Activated CD4-positive, alpha-beta T cell treated with anti-CD3 and anti-CD28 coated beads for 24 hours (primary cell): ENCODE results near the gene NDE1.

Source experiments
- DNase-seq, 2 donors: peaks; one replicate each; pipeline ENCODE4 v3.0.0-alpha.2; 2020; ENCODE audit warnings: low read depth in 2 of 2

NDE1 gene

GRCh38 chr16:15736529-15736928, 86.5 kb downstream of the NDE1 start:
- no peak for DNase-seq

GRCh38 chr16:15737140-15737644, 87.1 kb downstream of the NDE1 start:
- DNase-seq, result no peak

GRCh38 chr16:15739464-15739863, 89.4 kb downstream of the NDE1 start:
- DNase-seq, result no peak

DNA sequence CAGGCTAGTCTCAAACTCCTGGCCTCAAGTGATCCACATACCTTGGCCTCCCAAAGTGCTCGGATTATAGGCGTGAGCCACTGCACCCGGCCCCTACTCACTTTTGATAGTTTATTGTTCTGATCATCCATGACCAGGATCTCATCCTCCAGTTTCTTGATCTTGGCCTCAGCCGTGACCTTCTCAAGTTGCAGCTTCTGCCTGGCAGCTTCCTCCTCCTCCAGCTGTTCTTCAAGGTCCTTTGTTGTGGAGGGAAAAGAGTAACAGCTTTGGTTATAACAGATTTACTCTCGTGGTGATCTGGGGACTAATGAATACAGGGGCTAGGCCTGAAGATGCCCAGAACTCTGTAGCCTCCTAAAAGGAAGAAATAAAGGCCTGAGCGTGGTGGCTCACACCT, 89.9 kb downstream of the NDE1 start:
- DNase-seq, result no peak

DNA sequence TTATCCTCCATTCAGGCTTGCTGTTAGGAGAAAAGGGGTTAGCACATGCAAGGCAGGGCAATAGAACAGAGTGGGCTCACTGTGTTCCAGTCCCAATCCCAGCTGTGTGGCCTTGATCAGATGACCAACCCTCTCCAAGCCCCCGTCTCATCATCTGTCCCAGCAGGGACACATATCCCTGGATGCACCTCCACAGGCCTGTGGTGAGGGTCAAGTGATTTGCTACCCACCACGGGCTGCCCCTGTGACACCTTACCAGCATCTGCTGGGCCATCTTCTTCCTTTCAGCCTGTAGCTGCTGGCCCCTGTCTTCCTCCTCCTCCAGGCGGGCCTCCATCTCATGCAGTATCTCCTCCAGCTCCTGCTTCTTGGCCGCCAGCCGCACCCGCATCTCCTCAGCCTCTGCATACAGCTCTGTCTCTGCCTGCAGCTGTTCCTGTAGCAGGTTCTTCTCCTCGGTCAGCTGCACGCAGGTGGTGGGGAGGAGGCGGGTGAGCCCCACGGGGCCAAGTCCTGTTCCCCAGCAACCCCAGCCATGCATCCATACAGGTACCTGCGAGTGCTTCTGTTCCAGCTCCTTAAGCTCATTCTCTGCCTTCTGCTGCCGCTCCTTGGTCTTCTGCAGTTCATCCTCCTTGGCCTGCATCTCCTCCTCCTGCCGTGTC, 91.3 kb downstream of the NDE1 start:
- DNase-seq, result no peak

DNA sequence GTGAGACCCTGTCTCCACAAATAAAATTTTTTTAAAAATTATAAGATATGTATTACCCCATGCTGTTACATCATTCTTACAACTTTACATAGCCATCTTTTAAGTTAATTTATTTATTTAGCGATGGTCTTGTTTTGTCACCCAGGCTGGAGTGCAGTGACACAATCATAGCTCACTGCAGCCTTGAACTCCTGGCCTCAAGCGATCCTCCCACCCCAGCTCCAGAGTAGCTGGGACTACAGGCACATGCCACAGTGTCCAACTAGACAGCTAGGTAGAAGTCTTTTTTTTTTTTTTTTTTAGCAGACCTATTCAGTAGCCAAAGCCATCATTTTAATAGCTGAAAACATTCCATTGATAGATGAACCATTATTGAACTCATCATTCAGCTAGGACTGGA, 92.7 kb downstream of the NDE1 start:
- DNase-seq, result no peak

DNA sequence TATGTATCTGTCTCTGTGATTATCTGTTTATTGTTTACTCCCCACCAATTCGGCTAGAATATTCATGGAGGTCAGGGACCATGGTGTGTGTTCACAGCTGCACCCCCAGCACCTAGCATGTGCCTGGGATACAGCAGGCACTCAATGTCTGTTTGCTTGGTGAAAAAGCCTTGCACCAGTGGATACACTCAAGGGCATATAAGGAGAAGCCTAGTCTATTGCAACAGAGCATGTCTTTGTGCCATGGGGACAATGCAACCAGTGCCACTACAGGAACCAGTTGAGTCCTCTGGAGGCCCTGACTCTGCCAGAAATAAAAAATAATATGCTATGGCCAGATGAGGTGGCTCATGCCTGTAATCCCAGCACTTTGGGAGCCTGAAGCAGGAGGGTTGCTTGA, 93.6 kb downstream of the NDE1 start:
- no peak for DNase-seq

DNA sequence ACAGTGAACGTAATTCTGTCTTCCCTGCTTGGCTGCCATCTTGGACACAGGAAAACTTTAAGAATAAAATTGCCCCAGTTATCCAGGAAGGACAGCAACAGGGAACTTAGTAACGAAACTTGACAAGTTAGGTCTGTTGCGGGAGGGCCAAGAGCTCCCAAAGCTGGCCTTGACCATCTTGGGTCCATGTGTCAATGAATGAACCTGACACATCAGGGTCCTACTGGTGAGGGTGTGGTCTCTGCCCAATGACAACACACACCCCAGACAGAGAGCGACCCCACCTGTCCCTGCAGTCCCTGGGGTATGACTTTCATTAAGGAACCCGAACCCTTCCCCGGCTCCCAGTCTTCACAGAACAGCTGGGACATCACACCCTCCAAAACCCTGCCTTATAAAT, 96.3 kb downstream of the NDE1 start:
- DNase-seq, result no peak

- no peak for DNase-seq
Measured at GRCh38 chr16:15747937-15748336, 97.9 kb downstream of the NDE1 start.

DNA sequence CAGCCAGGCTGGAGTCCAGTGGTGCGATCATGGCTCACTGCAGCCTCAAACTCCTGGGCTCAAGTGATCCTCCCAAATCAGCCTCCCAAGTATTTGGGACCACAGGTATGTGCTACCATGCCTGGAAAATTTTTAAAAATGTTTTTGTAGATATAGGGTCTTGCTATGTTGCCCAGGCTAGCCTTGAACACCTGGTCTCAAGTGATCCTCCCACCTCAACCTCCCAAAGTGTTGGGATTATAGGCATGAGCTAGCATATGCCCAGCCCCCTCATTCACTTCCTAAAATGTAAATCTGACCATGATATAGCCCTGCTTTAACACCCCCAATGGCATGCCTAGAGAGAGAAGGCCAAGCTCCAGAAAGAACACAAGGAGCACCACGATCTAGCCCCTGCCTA, 98.6 kb downstream of the NDE1 start:
- DNase-seq, result no peak

DNA sequence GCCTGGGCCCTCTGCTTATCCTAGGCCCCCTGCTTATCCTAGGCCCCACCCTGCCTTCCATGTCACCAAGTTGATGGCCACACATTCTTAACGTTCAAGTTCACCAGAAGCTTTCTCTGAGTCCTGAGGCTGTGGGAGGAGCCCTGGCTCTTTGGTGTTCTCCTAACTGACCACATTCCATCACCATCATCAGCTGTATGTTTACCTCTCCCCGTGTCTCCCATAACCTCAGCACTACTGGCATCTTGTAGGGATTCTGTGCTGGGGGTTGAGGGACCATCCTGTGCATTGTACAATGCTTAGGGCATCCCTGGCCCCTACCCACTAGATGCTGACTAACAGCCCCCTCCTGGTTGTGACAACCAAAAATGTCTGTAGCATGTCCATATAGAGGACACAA, 99.3 kb downstream of the NDE1 start:
- no peak for DNase-seq

DNA sequence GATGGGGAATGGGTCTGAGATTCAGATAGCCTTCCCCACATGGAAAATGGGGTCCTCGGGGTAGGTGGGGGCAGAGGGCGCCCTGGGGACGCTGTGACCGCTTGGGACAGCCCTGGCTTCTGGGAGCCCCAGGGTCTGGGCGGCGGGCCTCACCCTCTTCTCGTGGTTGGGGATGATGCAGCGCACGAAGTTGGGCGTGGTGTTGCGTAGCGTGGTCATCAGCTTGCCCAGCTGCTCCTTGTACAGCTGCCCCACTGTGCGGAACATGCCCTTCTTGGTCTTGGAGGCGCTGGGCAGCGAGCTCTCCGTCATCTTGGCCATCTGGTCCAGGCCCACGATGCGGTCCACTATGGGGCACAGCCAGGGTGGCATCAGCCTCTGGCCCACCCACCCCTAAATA, 99.9 kb downstream of the NDE1 start:
- no peak for DNase-seq

GRCh38 chr16:15751940-15752339, 101.9 kb downstream of the NDE1 start:
- no peak for DNase-seq

DNA sequence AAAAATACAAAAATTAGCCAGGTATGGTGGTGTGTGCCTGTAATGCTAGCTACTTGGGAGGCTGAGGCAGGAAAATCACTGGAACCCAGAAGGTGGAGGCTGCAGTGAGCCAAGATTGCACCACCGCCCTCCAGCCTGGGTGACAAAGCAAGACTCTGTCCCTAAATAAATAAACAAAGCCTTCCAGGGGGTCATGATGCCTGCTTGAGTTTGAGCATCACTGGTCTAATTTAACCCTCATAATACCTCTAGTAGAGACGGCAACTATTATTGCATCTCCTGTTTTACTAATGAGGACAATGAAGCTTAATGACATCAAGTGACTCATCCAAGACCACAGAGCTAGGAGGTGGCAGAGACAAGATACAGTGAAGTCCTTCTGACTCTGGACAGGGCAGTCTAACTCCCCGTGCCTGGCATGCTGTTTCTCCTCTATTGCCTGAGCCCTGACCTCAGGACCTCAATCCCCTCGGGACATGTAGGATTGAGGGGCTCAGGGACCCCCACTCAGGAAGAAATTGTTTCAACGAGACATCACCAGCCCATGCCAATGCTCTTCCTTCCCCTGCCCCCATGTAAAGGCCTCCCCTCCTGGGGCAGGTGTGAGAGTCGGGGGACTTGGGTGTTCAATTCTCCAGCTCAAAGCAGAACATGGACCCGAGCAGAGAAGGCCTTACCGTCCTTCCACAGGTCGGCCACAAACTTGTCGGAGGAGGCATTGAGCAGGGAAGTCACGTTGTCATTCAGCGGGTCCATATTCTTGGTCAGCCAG, 102.9 kb downstream of the NDE1 start:
- no peak for DNase-seq

DNA sequence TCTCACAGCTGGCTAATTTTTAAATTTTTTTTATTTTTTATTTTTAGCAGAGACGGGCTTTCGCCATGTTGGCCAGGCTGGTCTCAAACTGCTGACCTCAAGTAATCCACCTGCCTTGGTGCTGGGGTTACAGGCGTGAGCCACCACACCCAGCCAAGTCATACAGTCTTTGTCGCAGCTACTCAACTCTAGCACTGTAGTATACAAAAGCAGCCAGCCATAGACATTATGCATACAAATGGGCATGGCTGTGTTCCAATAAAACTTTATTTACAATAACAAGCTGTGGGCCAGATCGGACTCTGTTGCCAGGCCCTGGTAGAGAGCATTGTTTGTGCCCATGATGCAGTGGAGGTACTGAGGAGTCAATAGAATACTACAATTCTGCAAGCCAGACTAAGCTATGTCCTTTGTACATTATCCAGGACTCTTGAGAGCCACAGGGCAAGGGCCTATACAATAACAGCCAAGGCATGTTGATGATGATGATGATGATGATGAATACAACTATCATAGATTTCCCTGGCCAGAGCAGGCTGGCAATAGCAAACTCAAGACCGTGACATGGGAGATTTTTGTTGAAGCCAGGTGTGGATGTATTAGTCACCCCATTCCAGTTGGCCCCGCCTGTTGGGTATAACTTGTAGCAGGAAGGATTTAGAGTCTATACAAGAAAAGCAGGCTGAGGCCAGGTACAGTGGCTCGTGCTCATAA, 104.9 kb downstream of the NDE1 start:
- no peak for DNase-seq

DNA sequence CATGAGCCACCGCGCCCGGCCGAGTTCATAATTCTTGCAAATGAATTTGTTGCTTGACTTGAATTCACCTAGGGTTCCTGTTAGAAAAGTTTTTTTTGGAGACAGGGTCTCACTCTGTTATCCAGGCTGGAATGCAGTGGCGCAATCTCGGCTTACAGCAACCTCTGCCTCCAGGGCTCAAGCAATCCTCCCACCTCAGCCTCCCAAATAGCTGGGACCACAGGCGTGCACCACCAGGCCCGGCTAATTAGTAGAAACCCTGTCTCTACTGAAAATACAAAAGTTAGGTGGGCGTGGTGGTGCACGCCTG, 107.0 kb downstream of the NDE1 start:
- no peak for DNase-seq

GRCh38 chr16:15757630-15758251, 107.7 kb downstream of the NDE1 start:
- no peak for DNase-seq

DNA sequence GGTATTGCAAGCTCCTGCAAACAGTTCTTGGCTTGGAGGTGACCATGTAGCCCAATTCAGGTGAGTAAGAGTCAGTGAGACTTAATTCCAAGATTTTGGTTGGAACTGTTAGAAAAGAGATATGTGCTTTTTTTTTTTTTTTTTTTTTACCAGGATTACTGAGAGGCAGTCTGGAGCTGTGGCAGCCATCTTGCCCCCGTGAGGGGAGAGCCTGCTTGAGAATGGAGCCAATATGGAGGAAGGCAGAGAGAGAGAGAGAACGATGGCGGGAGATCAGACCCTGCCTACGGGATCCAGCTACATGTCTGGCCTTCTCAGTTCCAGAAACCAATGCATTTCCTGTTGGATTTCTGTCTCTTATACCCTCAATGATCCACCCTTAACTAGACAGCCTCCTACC, 109.0 kb downstream of the NDE1 start:
- no peak for DNase-seq

DNA sequence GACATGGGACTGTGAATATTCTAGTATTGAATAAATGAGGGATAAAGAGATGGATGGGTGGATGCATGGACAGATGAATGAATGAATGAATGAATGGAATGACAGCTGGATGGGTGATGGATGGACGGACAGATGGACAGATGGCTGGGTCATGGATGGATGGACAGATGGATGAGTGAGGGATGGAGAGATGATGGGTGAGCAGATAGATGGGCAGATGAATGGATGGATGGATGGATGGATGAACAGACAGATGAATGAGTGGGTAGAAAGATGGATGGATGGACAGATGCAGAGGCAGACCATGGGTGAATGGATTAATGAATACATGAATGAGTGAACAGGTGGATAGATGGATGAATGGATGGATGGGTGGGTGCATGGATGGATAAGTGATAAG, 110.1 kb downstream of the NDE1 start:
- DNase-seq, result no peak

DNA sequence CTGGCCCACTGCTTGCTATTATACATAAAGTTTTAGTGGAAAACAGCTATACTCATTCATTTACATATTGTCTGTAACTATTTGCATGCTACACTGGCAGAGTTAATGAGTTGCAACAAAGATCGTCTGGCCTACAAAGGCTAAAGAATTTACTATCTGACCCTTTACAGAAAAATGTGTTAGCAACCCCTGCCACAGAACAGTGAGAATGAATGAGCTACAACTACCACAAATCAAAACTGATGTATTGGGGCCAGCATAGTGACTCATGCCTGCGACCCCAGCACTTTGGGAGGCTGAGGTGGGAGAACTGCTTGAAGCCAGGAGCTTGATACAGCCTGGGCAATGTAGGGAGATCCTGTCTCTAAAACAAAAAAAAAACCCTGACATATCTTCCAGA, 114.1 kb downstream of the NDE1 start:
- no peak for DNase-seq

DNA sequence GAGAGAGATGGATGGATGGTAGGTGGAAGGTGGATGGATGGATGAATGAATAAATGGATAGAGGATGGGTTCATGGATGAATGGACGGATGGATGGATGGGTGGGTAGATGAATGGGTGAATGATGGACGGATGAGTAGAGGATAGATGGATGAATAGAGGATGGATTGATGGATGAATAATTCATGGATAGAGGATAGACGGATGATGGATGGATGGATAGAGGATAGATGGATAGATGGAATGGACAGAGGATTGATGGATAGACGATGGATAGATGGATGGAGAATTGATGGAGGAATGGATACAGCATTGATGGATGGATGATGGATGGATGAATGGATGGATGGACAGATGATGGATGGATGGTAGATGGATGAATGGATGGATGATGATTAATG, 115.1 kb downstream of the NDE1 start:
- no peak for DNase-seq

DNA sequence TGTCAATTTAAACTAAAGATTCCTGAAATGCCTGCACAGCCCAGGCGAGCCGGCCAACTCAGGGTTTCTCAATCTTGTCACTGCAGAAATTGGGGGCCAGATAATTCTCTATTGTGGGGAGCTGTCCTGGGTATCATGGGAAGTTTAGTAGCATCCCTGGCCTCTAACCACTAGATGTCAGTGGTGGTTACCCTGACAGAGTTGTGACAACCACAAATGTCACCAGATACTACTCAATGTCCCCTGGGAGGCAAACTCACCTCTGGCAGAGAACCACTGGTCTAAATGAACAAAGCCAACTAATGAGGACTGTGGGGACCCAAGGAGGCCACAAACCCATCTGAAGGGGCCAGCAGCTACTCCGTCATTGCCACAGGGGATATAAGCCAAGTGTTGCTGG, 115.8 kb downstream of the NDE1 start:
- DNase-seq, result no peak

- no peak for DNase-seq
Measured at GRCh38 chr16:15766918-15767317, 116.9 kb downstream of the NDE1 start.
